NCI-H82 treated with DMSO at 0.1 percent for 48 hours (cell line): Measurements from ENCODE around the gene PIGA.

ENCODE experiments used
- DNase-seq: peaks from one replicate; lab custom pipeline; 2025; ENCODE audit not compliant: unreplicated experiment; lab: John Stamatoyannopoulos, UW

Gene PIGA

GRCh38 chrX:15335135-15336022 lies at the start of gene PIGA:
PIGA (minus strand) TSS chrX:15335523; CDS start chrX:15331930, 3,593 bp downstream.
- peak; percentile 85 for DNase-seq

GRCh38 chrX:15384304-15384703 lies 49.0 kb upstream of the PIGA start, which contains the start of gene VEGFD:
VEGFD (minus strand) TSS chrX:15384413; CDS start chrX:15383946, 467 bp downstream.
- peak; percentile 67 for DNase-seq

- DNase-seq, result peak; percentile 7
These were observed 47.5 kb upstream of the PIGA start for GRCh38 chrX:15382813-15383212.

GRCh38 chrX:15376956-15377355 lies 41.6 kb upstream of the PIGA start:
- DNase-seq, result no peak

- DNase-seq, result no peak
These were observed 38.7 kb upstream of the PIGA start for GRCh38 chrX:15373976-15374375.

- no peak for DNase-seq
These were observed 31.4 kb upstream of the PIGA start for GRCh38 chrX:15366506-15367352.

- no peak for DNase-seq
These were observed 24.4 kb upstream of the PIGA start for GRCh38 chrX:15359701-15360100.

- DNase-seq, result no peak
These were observed 23.2 kb upstream of the PIGA start for GRCh38 chrX:15358533-15358932.

- no peak for DNase-seq
These were observed 21.1 kb upstream of the PIGA start for GRCh38 chrX:15356444-15356843.

- DNase-seq, result peak; percentile 70
These were observed 15.1 kb upstream of the PIGA start for GRCh38 chrX:15350329-15350996.

GRCh38 chrX:15349046-15349445 lies 13.7 kb upstream of the PIGA start:
- peak; percentile 29 for DNase-seq

- no peak for DNase-seq
These were observed 10.7 kb upstream of the PIGA start for GRCh38 chrX:15345976-15346375.

- DNase-seq, result no peak
These were observed 8.8 kb upstream of the PIGA start for GRCh38 chrX:15344106-15344505.

- no peak for DNase-seq
These were observed 7.8 kb upstream of the PIGA start for GRCh38 chrX:15343075-15343476.

GRCh38 chrX:15340867-15341266 lies 5.5 kb upstream of the PIGA start:
- no peak for DNase-seq

GRCh38 chrX:15336023-15336413 lies 695 bp upstream of the PIGA start:
- no peak for DNase-seq

- no peak for DNase-seq
These were observed 762 bp downstream of the PIGA start for GRCh38 chrX:15334561-15334960.

- DNase-seq, result no peak
These were observed 6.5 kb downstream of the PIGA start for GRCh38 chrX:15328821-15329220.

GRCh38 chrX:15328131-15328530 lies 7.2 kb downstream of the PIGA start:
- no peak for DNase-seq

GRCh38 chrX:15322472-15322871 lies 12.9 kb downstream of the PIGA start:
- no peak for DNase-seq

- DNase-seq, result no peak
These were observed 13.3 kb downstream of the PIGA start for GRCh38 chrX:15322072-15322471.
